SU-DHL-6 (cell line): ENCODE data around the gene UBXN4.

ENCODE experiments used
- EZH2phosphoT487 ChIP-seq: fragments of 200-600 bp; sonication (generic), shearing (Covaris generic); conservative IDR thresholded peaks from 2 replicates; pipeline ENCODE4 v1.6.1; 2018; ENCODE audit warnings: mild to moderate bottlenecking, antibody characterized with exemption, low read length, moderate library complexity, mixed read lengths
- TF ChIP-seq, protein P1 (sequence below): fragments of 200-600 bp; sonication (generic); IDR thresholded peaks from one replicate; pipeline ENCODE4 v1.5.1; 2017; ENCODE audit warnings: antibody characterized with exemption, mild to moderate bottlenecking, low read length, moderate library complexity; ENCODE audit not compliant: insufficient read depth, poor library complexity, severe bottlenecking

DNA sequence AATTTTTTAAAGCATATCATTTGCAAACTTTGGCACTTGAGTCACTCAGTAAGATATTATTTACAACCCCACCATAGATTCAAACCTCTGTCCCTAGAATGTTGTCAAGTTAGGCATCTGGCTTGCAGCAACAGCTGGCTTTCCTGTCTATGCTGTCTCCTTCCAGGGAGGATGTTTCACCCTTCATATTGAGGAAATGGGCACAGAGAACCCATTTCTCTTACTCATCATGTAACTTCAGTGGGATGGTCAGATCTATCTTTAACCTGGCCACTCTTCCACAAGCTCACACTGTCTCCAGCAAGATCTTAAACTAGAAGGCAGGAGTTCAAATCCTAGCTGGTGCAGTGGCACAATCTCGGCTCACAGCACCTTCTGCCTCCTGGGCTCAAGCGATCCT lies 79.5 kb downstream of the UBXN4 start:
- TF ChIP-seq, protein P1, sequence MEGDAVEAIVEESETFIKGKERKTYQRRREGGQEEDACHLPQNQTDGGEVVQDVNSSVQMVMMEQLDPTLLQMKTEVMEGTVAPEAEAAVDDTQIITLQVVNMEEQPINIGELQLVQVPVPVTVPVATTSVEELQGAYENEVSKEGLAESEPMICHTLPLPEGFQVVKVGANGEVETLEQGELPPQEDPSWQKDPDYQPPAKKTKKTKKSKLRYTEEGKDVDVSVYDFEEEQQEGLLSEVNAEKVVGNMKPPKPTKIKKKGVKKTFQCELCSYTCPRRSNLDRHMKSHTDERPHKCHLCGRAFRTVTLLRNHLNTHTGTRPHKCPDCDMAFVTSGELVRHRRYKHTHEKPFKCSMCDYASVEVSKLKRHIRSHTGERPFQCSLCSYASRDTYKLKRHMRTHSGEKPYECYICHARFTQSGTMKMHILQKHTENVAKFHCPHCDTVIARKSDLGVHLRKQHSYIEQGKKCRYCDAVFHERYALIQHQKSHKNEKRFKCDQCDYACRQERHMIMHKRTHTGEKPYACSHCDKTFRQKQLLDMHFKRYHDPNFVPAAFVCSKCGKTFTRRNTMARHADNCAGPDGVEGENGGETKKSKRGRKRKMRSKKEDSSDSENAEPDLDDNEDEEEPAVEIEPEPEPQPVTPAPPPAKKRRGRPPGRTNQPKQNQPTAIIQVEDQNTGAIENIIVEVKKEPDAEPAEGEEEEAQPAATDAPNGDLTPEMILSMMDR = no peak
- no peak for TF ChIP-seq EZH2phosphoT487
